ENCODE results near the gene SRR. TPM values are rescaled to one million over a fixed set of nuclear protein-coding genes. Genes with fewer than 3 reads are reported as not detected.
"Not testable (repeated sequence)": the region's sequence is repeated elsewhere in the genome, so short reads cannot be mapped to it uniquely, and the experiment has no call there.

SRR gene, protein sequence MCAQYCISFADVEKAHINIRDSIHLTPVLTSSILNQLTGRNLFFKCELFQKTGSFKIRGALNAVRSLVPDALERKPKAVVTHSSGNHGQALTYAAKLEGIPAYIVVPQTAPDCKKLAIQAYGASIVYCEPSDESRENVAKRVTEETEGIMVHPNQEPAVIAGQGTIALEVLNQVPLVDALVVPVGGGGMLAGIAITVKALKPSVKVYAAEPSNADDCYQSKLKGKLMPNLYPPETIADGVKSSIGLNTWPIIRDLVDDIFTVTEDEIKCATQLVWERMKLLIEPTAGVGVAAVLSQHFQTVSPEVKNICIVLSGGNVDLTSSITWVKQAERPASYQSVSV
- total RNA-seq, result 30.7 and 38.0 TPM in 2 replicates
- polyA plus RNA-seq (2012), result 35.0 TPM

- peak; percentile 93 for DNase-seq (ENCODE audit: low read depth)
Measured at GRCh38 chr17:2303204-2304188, at the start of gene SRR, which contains the start of gene SMG6. SRR (plus strand) TSS chr17:2303950; CDS start chr17:2315561, 11,611 bp downstream. SMG6 (minus strand) TSS chr17:2303785; CDS start chr17:2303720, 65 bp downstream.

DNA sequence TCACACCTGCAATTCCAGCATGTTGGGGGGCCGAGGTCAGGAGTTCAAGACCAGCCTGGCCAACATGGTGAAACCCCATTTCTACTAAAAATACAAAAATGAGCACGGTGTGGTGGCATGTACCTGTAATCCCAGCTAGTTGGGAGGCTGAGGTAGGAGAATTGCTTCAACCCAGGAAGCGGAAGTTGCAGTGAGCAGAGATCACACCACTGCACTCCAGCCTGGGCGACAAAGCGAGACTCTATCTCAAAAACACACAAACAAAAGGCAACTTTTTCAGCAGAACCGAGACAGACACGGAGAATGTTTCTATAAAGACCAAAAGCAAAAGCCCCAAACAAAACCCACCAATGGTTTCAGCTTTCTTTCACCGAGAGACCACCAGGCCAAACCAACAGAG lies 44.9 kb upstream of the SRR start:
- not testable (repeated sequence) for DNase-seq (ENCODE audit: low read depth)

GRCh38 chr17:2259769-2260536 lies 43.8 kb upstream of the SRR start:
- DNase-seq (ENCODE audit: low read depth), result peak; percentile 62

DNA sequence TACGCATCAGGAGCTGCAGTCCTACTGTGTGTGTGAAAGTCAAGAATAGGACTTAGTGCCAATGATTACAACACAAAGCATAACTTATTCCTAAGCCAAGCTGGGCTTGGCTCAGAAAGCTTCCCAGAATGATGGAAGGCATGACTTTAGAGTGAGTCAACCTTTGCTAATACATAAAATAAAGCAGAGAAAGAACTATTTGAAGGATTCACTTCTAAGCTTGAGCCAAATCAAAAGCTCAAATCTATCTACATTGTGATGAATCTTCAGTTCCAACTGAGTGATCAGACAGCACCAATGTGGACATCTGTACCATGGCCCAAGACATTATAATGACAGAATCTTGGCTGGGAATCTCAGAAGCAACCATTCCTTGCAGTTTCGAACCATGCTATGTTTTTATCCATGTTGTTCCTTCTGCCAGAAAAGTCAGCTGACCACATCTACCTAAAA lies 41.6 kb upstream of the SRR start:
- DNase-seq (ENCODE audit: low read depth), result peak; percentile 54

DNA sequence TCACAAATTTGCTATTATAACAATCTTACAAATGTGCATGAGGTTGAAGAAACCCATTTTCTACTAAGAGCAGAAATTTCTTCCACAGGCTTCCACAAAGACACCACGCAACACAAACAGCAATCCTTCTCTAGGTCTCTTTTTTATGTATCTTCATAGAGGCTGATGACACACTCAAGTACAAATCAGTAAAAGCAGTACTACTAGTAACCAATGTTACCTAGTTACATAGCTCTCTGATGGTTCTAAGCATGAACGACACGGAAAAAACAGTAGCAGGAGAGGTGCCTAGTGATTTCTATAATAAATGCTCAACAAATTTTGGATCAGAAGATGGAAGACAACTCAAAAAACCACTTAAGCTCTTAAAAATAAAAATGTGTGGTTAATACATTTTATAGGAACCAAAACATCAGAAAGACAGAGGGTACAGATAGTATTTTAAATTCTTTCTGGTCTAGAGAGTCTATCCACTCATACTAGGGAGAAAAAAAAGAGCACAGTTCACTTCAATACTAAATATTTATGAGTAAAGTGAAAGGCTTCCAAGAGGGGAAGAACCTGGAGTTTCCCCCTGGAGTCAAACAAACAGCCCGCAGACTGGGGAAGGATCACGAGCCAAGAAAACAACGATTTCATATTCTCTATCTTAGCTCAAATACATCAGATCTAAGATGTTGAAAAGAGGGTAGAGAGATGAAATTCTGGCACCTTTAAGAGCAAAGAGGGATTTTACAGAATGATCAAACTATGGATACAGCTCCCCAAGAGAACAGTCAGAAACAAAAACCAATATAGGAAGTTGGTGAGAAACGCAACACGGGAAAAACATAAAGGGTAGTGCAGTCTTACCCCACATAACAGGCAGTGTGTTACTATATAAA lies 40.3 kb upstream of the SRR start:
- DNase-seq (ENCODE audit: low read depth), result no peak

DNA sequence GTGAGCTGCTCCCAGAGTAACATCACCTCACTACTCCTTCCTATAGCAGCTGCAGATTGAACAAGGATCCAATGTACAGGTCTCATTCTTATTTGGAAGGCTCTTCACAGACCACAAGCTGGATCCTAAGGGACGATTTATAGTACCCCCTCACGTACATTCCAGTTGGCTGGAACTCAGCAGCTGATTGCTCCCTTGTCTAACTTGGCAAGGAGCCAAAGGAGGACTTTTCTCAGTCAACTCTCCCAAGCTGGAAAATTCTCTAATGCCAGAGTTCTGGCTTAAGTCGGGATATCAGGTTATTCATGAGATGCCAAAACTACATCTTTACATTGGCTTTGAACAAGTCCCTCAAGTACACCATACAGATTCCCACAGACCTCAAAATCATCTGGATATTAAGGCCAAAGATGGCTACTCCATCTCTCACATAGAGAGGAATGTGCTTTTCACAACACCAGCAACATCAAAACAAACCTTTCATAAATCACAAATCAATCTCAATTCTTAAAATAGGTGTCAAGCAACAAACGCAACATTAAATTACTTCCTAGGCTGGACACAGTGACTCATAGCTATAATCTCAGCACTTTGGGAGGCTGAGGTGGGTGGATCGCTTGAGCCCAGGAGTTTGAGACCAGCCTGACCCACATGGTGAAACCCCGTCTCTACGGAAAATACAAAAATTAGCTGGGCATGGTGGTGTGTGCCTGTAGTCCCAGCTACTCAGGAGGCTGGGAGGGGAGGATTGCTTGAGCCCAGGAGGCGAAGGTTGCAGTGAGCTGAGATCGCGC lies 39.5 kb upstream of the SRR start:
- peak; percentile 40 for DNase-seq (ENCODE audit: low read depth)

DNA sequence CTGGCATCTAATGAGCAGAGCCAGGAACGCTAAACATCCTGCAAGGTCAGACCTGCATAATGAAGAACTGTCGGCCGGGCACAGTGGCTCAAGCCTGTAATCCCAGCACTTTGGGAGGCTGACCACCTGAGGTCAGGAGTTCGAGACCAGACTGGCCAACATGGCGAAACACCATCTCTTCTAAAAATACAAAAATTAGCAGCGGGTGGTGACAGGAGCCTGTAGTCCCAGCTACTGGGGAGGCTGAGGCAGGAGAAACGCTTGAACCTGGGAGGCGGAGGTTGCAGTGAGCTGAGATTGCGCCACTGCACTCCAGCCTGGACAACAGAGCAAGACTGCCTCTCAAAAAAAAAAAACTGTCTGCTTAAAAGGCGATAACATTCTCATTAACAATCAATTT lies 38.6 kb upstream of the SRR start:
- DNase-seq (ENCODE audit: low read depth), result not testable (repeated sequence)

DNA sequence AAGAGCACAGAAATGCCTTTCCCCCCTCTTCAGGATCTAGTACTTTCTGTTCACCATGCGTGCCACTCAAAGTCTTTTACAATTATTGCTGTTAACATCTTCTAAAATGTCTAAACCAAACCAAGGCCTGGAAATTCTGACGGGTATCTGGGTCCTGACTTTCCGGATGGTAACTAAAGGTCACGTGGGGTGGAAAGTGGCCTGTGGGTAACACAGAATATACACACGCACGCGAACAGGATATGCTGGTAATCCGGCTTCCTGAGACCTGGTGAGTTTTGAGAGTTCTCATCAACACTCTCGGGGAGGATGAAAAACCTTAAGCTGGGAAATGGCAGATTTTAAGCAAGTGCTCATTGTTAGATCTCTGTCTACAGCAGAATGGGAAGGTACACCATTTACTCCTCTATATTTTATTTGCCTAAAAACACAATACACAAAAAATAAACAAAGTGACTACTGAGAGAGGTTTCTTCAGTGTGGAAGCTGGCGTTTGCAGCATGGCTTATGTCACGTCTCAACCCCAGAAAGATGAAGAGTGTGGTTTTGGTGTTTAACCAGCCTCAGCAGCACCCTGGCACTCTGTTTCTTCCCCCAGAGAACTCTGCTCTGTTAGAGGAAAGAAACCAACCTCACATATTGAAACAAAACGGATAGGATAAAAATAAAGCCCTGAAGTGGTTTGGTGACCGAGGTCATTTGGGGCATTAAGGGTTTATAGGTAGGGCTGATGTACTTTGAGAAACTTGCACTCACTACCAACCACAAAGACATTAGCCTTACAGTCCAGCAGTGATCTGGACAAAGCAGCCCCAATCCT lies 37.5 kb upstream of the SRR start:
- DNase-seq (ENCODE audit: low read depth), result no peak

DNA sequence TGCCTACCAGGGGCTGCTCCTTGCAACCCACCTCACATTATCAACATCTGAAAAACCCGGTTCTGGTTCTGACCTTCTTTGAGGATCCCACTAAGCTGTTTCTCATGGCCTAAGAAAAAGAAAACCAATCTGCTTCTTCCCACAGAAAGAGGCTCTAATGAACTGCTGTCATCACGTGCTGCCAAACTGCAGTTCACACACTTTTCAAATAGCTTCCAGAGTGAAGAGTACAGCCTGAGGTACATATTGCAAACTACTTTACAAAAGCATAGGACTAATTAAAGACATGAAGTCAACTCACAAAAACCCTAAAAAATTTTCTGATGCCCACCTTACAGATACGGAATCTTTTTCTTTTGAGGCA lies 36.9 kb upstream of the SRR start:
- no peak for DNase-seq (ENCODE audit: low read depth)

DNA sequence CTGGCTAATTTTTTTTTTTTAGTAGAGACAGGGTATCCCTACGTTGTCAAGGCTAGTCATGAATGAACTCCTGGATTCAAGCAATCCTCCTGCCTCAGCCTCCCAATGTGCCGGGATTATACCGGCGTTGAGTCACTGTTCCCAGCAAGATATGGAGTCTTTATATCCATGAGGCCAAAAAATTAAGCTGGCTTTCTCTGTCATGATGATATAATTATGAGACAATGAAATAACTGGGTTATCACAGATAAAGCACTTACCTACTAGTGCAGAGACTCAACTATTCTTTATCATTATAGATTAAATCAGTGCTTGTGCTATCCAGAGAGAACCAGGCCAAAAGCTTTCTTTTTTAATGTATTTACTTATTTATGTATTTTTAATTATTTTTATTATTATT lies 36.4 kb upstream of the SRR start:
- DNase-seq (ENCODE audit: low read depth), result no peak

DNA sequence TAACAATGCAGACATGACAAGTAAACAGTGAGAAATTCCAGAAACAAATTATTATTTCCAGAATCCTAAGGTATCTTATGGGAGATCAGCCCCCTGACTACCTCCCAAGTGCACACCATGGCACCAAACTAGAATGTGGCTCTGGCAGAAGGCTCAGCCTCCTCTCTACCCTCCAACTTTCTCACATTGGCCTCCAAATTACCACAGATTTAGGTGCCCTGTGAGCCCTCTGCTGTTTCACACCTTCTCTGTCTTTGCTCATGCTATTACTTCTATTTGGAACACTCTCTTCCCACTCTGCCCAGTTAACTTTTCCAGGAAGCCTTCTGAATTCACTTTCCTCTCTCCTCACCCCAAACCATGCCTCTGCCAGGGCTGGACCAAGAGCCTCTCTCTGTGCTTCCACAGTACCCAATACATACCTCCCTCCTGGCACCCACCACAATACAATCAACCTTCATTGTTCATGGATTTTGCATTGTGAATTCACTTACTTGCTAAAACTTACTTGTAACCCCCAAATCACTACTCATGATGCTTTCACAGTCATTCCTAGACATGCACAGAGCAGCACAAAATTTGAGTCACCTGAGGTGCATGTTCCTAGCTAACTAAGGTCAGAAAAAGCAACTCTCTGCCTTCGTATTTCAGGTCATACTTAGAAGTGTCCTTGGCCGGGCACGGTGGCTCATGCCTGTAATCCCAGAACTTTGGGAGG lies 31.6 kb upstream of the SRR start:
- DNase-seq (ENCODE audit: low read depth), result no peak

DNA sequence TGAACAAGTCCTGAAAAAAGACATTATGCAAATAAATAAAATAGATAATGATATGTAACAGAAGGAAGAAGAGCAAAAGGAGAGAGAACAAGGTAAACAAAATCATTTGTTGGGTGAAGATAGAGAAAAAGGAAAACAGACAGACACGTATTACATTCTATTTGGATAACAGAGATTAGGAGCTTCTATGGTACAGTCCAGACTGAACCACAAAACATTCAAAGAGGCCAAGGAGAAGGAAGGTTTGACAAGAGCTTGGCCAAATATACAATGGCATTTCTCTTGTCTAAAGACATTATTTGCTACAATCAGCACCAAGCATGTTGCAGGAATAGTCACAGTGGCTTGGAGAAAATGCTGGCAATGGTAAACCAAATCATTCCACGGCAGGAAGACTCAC lies 29.3 kb upstream of the SRR start:
- DNase-seq (ENCODE audit: low read depth), result no peak

- DNase-seq (ENCODE audit: low read depth), result peak; percentile 65
Measured at GRCh38 chr17:2275722-2276121, 28.0 kb upstream of the SRR start.

- no peak for DNase-seq (ENCODE audit: low read depth)
Measured at GRCh38 chr17:2277429-2278170, 26.1 kb upstream of the SRR start.

GRCh38 chr17:2279707-2280106 lies 24.0 kb upstream of the SRR start:
- no peak for DNase-seq (ENCODE audit: low read depth)

- peak; percentile 80 for DNase-seq (ENCODE audit: low read depth)
Measured at GRCh38 chr17:2282297-2282873, 21.4 kb upstream of the SRR start.

DNA sequence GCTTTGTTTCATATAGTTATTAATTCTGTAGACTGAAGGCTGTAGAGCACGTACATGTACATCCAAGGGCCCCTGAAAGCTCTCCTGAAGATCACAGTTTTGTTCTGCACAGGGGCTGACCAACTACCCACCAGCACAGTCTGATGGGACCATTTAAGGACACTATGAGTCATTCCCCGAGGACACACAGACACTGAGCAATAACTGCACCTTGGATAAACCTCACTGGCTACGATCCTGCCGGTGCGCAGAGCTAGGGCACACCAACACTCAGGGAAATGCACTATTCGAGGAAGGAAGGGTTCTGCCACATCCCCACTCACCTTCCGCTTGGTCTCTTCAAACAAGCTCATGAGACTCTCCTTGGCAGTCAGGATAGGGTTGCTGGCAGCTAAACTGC lies 20.4 kb upstream of the SRR start:
- no peak for DNase-seq (ENCODE audit: low read depth)

Data from myocyte (in vitro differentiated cells).